HUES48 (cell line): Measurements from ENCODE around the gene PUS1.
A peak's percentile ranks its signal among the peaks of the same experiment; 100 is the strongest.

Experiments
- H3K27ac ChIP-seq: one replicate; pipeline ENCODE4 v1.7.0; 2013; ENCODE audit warnings: low read depth, low read length, inconsistent platforms
- H3K27me3 ChIP-seq: 2 replicates; pipeline ENCODE4 v1.6.1; 2013; ENCODE audit warnings: mild to moderate bottlenecking, low read length; ENCODE audit not compliant: control insufficient read depth, insufficient read depth
- H3K36me3 ChIP-seq: 2 replicates; pipeline ENCODE4 v1.6.1; 2013; ENCODE audit warnings: low read length; ENCODE audit not compliant: control insufficient read depth, insufficient read depth
- H3K4me1 ChIP-seq: 2 replicates; pipeline ENCODE4 v1.6.1; 2013; ENCODE audit warnings: mild to moderate bottlenecking, low read length; ENCODE audit not compliant: control insufficient read depth, insufficient read depth
- H3K4me3 ChIP-seq: 2 replicates; pipeline ENCODE4 v1.5.1; 2013; ENCODE audit warnings: mild to moderate bottlenecking, low read depth, low read length
- H3K9ac ChIP-seq: 2 replicates; pipeline ENCODE4 v1.6.1; 2013; ENCODE audit warnings: mild to moderate bottlenecking, low read depth, low read length, moderate library complexity
- H3K9me3 ChIP-seq: 2 replicates; pipeline ENCODE4 v1.6.1; 2013; ENCODE audit warnings: low read length; ENCODE audit not compliant: control insufficient read depth, insufficient read depth

PUS1 gene

DNA sequence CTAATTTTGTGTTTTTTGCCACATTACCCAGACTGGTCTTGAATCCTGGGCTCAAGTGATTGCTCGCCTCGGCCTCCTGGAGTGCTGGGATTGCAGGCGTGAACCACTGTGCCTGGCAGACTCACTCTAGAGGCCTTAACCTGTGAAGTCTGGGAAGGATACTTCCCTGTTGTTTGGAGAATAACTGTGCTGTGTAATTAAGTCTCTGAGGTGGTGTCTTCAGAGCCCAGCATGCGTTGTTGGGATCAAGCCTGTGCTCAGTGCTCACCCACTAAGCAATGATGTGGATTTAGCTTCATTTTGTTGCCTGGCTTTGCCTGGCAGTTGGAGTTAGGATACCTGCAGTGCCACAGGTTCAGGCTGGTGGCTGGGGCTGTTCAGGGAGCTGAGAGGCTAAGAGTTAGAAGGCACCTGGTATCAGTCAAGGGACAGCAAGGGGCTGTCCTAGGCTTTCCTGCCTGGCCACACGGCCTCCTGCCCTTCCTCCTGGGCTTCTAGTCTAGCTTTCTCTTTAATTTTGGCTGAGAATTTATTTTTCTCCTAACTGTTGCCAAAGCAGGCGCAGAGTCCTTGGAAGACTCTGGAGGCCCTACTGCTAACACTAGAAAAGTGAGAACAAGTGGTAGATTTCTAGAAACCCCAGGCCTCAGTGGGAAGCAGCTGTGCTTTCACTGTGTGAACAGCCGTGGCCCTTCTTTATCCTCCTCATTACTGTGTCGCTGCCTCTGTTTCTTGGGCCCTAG, 59.1 kb downstream of the PUS1 start:
- H3K36me3 ChIP-seq, result peaks cover 69% of the 10 kb centered on the region
- H3K9me3 ChIP-seq, result no peaks in the 10 kb centered on the region
- peak overlapping the region; percentile 44 for H3K27ac ChIP-seq
- peak overlapping the region; percentile 18; the same call in 1 of the 2 replicates for H3K9ac ChIP-seq
- no peak overlapping the region for H3K4me3 ChIP-seq
- H3K4me1 ChIP-seq, result peaks cover 36% of the 10 kb centered on the region
- H3K27me3 ChIP-seq, result no peaks in the 10 kb centered on the region

DNA sequence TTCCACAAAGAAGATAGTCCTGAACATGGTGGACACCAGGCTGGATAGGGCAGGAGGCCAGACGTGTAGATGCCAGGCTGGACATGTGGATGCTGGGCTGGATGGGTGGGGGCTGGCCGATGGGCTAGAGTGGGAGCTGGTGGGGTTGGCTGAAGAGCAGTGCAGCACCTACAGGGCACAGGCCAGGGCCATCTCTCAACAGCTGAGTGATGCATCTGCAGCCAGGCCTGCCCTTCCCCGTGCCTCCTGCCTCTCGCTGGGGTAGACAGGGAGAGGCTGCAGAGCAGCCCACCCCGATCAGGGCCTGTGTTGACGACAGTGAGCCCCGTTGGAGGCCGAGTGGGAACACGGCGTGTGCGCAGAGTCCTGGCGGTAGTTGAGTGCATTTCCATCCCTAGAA, 59.9 kb downstream of the PUS1 start:
- Histone ChIP-seq H3K27me3 (no peaks in the 10 kb centered on the region), H3K9me3 (no peaks in the 10 kb centered on the region), H3K4me1 (peaks cover 36% of the 10 kb centered on the region), H3K36me3 (peaks cover 71% of the 10 kb centered on the region), H3K27ac (peak overlapping the region; percentile 95), H3K4me3 (no peak overlapping the region), H3K9ac (no peak overlapping the region)

GRCh38 chr12:131990066-131990979, 61.2 kb downstream of the PUS1 start:
- H3K27ac ChIP-seq, result peak overlapping the region; percentile 95
- H3K9me3 ChIP-seq, result no peaks in the 10 kb centered on the region
- H3K27me3 ChIP-seq, result no peaks in the 10 kb centered on the region
- peaks cover 36% of the 10 kb centered on the region for H3K4me1 ChIP-seq
- H3K36me3 ChIP-seq, result peaks cover 74% of the 10 kb centered on the region
- H3K9ac ChIP-seq, result peak overlapping the region; percentile 57
- peak overlapping the region; percentile 18; the same call in 1 of the 2 replicates for H3K4me3 ChIP-seq

- H3K4me1 ChIP-seq, result peaks cover 36% of the 10 kb centered on the region
- H3K27me3 ChIP-seq, result no peaks in the 10 kb centered on the region
- H3K4me3 ChIP-seq, result 0 out of 2 replicates have a peak overlapping the region, but pooled peaks have one; percentile 8
- no peaks in the 10 kb centered on the region for H3K9me3 ChIP-seq
- H3K27ac ChIP-seq, result peak overlapping the region; percentile 95
- H3K36me3 ChIP-seq, result peaks cover 76% of the 10 kb centered on the region
- peak overlapping the region; percentile 57 for H3K9ac ChIP-seq
Measured at GRCh38 chr12:131990980-131991305, 61.9 kb downstream of the PUS1 start.

- Histone ChIP-seq H3K4me1 (peaks cover 42% of the 10 kb centered on the region), H3K36me3 (peaks cover 73% of the 10 kb centered on the region), H3K9ac (no peak overlapping the region)
Measured at GRCh38 chr12:131991816-131992430, 62.8 kb downstream of the PUS1 start.

DNA sequence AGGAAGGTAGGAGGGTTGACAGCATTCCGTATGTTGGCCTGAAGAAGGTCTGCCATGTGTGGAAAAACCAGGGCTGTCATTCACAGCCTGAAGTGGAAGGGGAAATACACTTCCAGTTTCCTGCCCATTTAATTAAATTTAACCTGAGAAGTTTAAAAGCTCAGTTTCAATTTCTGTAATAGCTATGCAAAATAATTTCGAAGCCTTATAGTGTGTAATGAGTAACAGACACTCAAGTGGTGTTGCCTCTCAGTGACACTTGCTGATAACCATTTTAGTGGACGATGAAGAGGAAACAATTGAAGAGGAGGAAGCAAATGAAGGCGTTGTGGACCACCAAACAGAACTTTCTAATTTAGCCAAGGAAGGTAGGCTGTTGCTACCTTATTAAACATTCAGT, 65.5 kb downstream of the PUS1 start:
- no peak overlapping the region for H3K4me3 ChIP-seq
- H3K9ac ChIP-seq, result no peak overlapping the region
- H3K36me3 ChIP-seq, result peaks cover 71% of the 10 kb centered on the region
- H3K27me3 ChIP-seq, result no peaks in the 10 kb centered on the region
- peaks cover 31% of the 10 kb centered on the region for H3K4me1 ChIP-seq
- no peaks in the 10 kb centered on the region for H3K9me3 ChIP-seq
- H3K27ac ChIP-seq, result no peak overlapping the region

More at GRCh38 chr12:131991816-131992430, 62.8 kb downstream of the PUS1 start:
- H3K9me3 ChIP-seq, result no peaks in the 10 kb centered on the region
- H3K4me3 ChIP-seq, result no peak overlapping the region
- H3K27ac ChIP-seq, result peak overlapping the region; percentile 29
- no peaks in the 10 kb centered on the region for H3K27me3 ChIP-seq
